BE2C (cell line): Measurements from ENCODE around the gene LYSMD2.

Experiments
- DNase-seq: peaks from one replicate; pipeline ENCODE4 v3.0.0-alpha.2; 2020
- H3K27me3 ChIP-seq: fragments of 250-450 bp; sonication (Bioruptor Pico); 2 replicates; pipeline ENCODE4 v1.5.1; 2020; ENCODE audit warnings: mild to moderate bottlenecking
- H3K36me3 ChIP-seq: fragments of 250-450 bp; sonication (Bioruptor Pico); 2 replicates; pipeline ENCODE4 v1.5.1; 2020; ENCODE audit warnings: mild to moderate bottlenecking
- H3K4me1 ChIP-seq: fragments of 250-450 bp; sonication (Bioruptor Pico); 2 replicates; pipeline ENCODE4 v1.5.1; 2020
- H3K4me3 ChIP-seq: 2 replicates; pipeline ENCODE4 v1.5.1; 2011; ENCODE audit warnings: low read depth, low read length
- H3K9me3 ChIP-seq: fragments of 250-450 bp; sonication (Bioruptor Pico); 2 replicates; pipeline ENCODE4 v1.5.1; 2020
- CTCF ChIP-seq: IDR thresholded peaks from 2 replicates; pipeline ENCODE4 v1.5.1; 2012; ENCODE audit warnings: mild to moderate bottlenecking, low read depth, low read length

LYSMD2 gene

GRCh38 chr15:51756482-51756881 is 19.0 kb upstream of the LYSMD2 start:
- peaks cover 29% of the 10 kb centered on the region for H3K4me1 ChIP-seq
- H3K4me3 ChIP-seq: no peak overlapping the region
- no peaks in the 10 kb centered on the region for H3K9me3 ChIP-seq
- TF ChIP-seq CTCF: no peak
- H3K36me3 ChIP-seq: no peaks in the 10 kb centered on the region; the same call in 1 of the 2 replicates
- no peak for DNase-seq
- H3K27me3 ChIP-seq: no peaks in the 10 kb centered on the region

GRCh38 chr15:51755790-51756189 is 18.3 kb upstream of the LYSMD2 start:
- no peak overlapping the region for H3K4me3 ChIP-seq
- no peak for TF ChIP-seq CTCF
- no peaks in the 10 kb centered on the region for H3K9me3 ChIP-seq
- DNase-seq: no peak
- H3K36me3 ChIP-seq: no peaks in the 10 kb centered on the region; the same call in 1 of the 2 replicates
- H3K4me1 ChIP-seq: peaks cover 26% of the 10 kb centered on the region
- no peaks in the 10 kb centered on the region for H3K27me3 ChIP-seq

- H3K4me1 ChIP-seq: peaks cover 15% of the 10 kb centered on the region
- H3K9me3 ChIP-seq: no peaks in the 10 kb centered on the region
- H3K36me3 ChIP-seq: no peaks in the 10 kb centered on the region
- no peaks in the 10 kb centered on the region for H3K27me3 ChIP-seq
- H3K4me3 ChIP-seq: no peak overlapping the region
- no peak for TF ChIP-seq CTCF
- DNase-seq: no peak
Measured at GRCh38 chr15:51754267-51754666, 16.8 kb upstream of the LYSMD2 start.

GRCh38 chr15:51752888-51753287 is 15.4 kb upstream of the LYSMD2 start:
- Histone ChIP-seq H3K4me3 (peak overlapping the region; percentile 81), H3K27me3 (no peaks in the 10 kb centered on the region), H3K4me1 (peaks cover 4% of the 10 kb centered on the region), H3K36me3 (no peaks in the 10 kb centered on the region), H3K9me3 (no peaks in the 10 kb centered on the region; the same call in 1 of the 2 replicates)
- DNase-seq: no peak
- no peak for TF ChIP-seq CTCF

GRCh38 chr15:51751697-51752683 is 14.5 kb upstream of the LYSMD2 start:
- H3K9me3 ChIP-seq: no peaks in the 10 kb centered on the region; the same call in 1 of the 2 replicates
- no peaks in the 10 kb centered on the region; the same call in none of the 2 replicates for H3K4me1 ChIP-seq
- peak; percentile 63 for DNase-seq
- H3K36me3 ChIP-seq: no peaks in the 10 kb centered on the region
- TF ChIP-seq CTCF: no peak
- no peaks in the 10 kb centered on the region for H3K27me3 ChIP-seq
- peak overlapping the region; percentile 81 for H3K4me3 ChIP-seq
